ENCODE results near the gene AMHR2.

The AMHR2 gene

DNA sequence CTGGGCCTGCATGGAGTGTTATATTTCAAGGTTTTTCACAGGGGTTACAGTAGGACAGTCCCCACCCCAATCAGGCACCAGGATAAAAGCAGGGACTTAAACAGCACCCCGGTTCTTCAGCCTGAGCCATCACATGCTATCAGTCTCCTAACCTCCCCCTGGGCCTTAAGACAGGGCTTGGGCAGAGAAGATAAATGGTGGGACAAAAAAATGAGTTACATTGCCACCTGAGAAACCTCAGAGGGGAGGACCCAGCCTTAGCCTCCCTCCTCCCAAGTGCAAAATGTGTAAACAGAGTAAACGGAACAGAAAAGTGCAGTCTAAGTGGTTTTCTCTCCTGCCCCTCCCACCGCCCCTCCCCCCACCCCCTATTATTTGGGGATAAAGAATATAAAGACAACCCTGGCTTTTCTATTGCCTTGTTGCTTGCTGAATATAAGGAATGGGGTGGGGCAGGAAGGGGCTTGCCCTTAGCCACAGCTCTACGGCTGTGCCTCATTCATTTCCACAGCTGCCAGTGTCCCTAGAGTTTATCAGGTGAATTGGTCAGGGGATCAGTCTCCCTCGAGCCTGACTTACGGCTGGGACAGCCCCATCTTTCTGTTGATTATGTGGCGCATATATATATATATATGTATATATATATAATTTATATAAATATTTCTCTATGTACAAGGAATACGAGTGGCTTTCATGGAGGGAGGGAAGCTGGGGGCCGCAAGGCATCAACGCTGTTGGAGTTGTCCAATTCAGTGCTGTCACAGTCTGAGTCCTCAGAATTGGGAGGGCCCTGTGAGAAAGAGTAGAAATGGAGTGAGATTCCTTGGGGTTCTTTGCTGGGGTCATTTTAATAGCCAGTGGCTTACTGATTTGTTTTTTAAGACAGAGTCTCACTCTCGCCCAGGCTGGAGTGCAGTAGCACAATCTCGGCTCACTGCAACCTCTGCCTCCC lies 57.1 kb downstream of the AMHR2 start:
- ATAC-seq (replicated peaks; ENCODE audit: extremely low read depth, poor library complexity, severe bottlenecking) (no peak), DNase-seq (ENCODE audit: low spot score in 2 of 2) (no peak)
- no peak overlapping the region for H3K27ac Mint-ChIP-seq (ENCODE audit: low read depth)
- H3K27me3 Mint-ChIP-seq, result no peaks in the 10 kb centered on the region
- H3K4me1 Mint-ChIP-seq, result peaks cover 6% of the 10 kb centered on the region
- H3K36me3 Mint-ChIP-seq (ENCODE audit: insufficient read depth), result peaks cover 72% of the 10 kb centered on the region
- no peaks in the 10 kb centered on the region for H3K9me3 Mint-ChIP-seq
- H3K4me3 Mint-ChIP-seq, result no peak overlapping the region

All from central memory CD8-positive, alpha-beta T cell (primary cell).